Measurements from ENCODE around the gene CYGB. TPM values are rescaled to one million over a fixed set of nuclear protein-coding genes. Genes with fewer than 3 reads are reported as not detected.

CYGB gene
- total and polyA plus RNA-seq, 4 donors, result 0.95 to 26.6 (median 12.3) TPM

- intact Hi-C loops (cut with DNase I), result no loop called here
- Histone ChIP-seq H3K4me1 (ENCODE audit: control insufficient read depth in 1 of 2, insufficient read depth in 2 of 2, low read length in 2 of 2) (peaks cover 0 to 1% of the 10 kb centered on the region in 2 donors), H3K9me3 (ENCODE audit: control insufficient read depth, low read length) (no peaks in the 10 kb centered on the region), H3K4me3 (ENCODE audit: low read length in 2 of 2) (no peak overlapping the region), H3K27me3 (ENCODE audit: control insufficient read depth in 1 of 2, insufficient read depth in 2 of 2, low read length in 1 of 2) (no peaks in the 10 kb centered on the region), H3K36me3 (ENCODE audit: control insufficient read depth in 1 of 2, insufficient read depth in 2 of 2, low read length in 1 of 2) (no peaks in the 10 kb centered on the region), H3K27ac (ENCODE audit: low read depth in 1 of 2, low read length in 2 of 2) (peak overlapping the region in 1 of 2 donors; percentile 3)
- 5 to 6% methylated on average over 31 of the region's 31 CpGs for WGBS, 2 donors
- peak; percentile 92 for DNase-seq
- ATAC-seq (ENCODE audit: low FRiP score), result peak; percentile 72
Measured at GRCh38 chr17:76497979-76498875, 39.3 kb downstream of the CYGB start.

GRCh38 chr17:76497699-76497978 lies 39.9 kb downstream of the CYGB start:
- DNase-seq, result no peak
- WGBS, 2 donors, result 13 to 19% methylated on average over 2 of the region's 2 CpGs
- Histone ChIP-seq H3K27ac (ENCODE audit: low read depth in 1 of 2, low read length in 2 of 2) (peak overlapping the region in 1 of 2 donors; percentile 3), H3K4me1 (ENCODE audit: control insufficient read depth in 1 of 2, insufficient read depth in 2 of 2, low read length in 2 of 2) (peaks cover 0 to 1% of the 10 kb centered on the region in 2 donors), H3K9me3 (ENCODE audit: control insufficient read depth, low read length) (no peaks in the 10 kb centered on the region), H3K36me3 (ENCODE audit: control insufficient read depth in 1 of 2, insufficient read depth in 2 of 2, low read length in 1 of 2) (no peaks in the 10 kb centered on the region), H3K4me3 (ENCODE audit: low read length in 2 of 2) (no peak overlapping the region), H3K27me3 (ENCODE audit: control insufficient read depth in 1 of 2, insufficient read depth in 2 of 2, low read length in 1 of 2) (no peaks in the 10 kb centered on the region)
- intact Hi-C loops (cut with DNase I), result no loop called here
- ATAC-seq (ENCODE audit: low FRiP score), result no peak

- DNase-seq (no peak), ATAC-seq (ENCODE audit: low FRiP score) (no peak)
- Histone ChIP-seq H3K27me3 (ENCODE audit: control insufficient read depth in 1 of 2, insufficient read depth in 2 of 2, low read length in 1 of 2) (no peaks in the 10 kb centered on the region), H3K9me3 (ENCODE audit: control insufficient read depth, low read length) (no peaks in the 10 kb centered on the region), H3K27ac (ENCODE audit: low read depth in 1 of 2, low read length in 2 of 2) (no peak overlapping the region), H3K4me1 (ENCODE audit: control insufficient read depth in 1 of 2, insufficient read depth in 2 of 2, low read length in 2 of 2) (no peaks in the 10 kb centered on the region), H3K4me3 (ENCODE audit: low read length in 2 of 2) (no peak overlapping the region), H3K36me3 (ENCODE audit: control insufficient read depth in 1 of 2, insufficient read depth in 2 of 2, low read length in 1 of 2) (no peaks in the 10 kb centered on the region)
- 90 to 92% methylated on average over 6 of the region's 6 CpGs for WGBS, 2 donors
- intact Hi-C loops (cut with DNase I), result no loop called here
Measured at GRCh38 chr17:76496464-76496863, 41.0 kb downstream of the CYGB start.

GRCh38 chr17:76495663-76496400 lies 41.7 kb downstream of the CYGB start:
- H3K9me3 ChIP-seq (ENCODE audit: control insufficient read depth, low read length), result no peaks in the 10 kb centered on the region
- no peaks in the 10 kb centered on the region for H3K4me1 ChIP-seq (ENCODE audit: control insufficient read depth in 1 of 2, insufficient read depth in 2 of 2, low read length in 2 of 2)
- WGBS, 2 donors, result 84% methylated on average over 15 to 16 of the region's 16 CpGs
- DNase-seq (no peak), ATAC-seq (ENCODE audit: low FRiP score) (no peak)
- H3K4me3 ChIP-seq (ENCODE audit: low read length in 2 of 2), result no peak overlapping the region
- H3K36me3 ChIP-seq (ENCODE audit: control insufficient read depth in 1 of 2, insufficient read depth in 2 of 2, low read length in 1 of 2), result no peaks in the 10 kb centered on the region
- intact Hi-C loops (cut with DNase I), result no loop called here
- no peak overlapping the region for H3K27ac ChIP-seq (ENCODE audit: low read depth in 1 of 2, low read length in 2 of 2)
- H3K27me3 ChIP-seq (ENCODE audit: control insufficient read depth in 1 of 2, insufficient read depth in 2 of 2, low read length in 1 of 2), result no peaks in the 10 kb centered on the region

GRCh38 chr17:76493505-76494167 lies 43.9 kb downstream of the CYGB start:
- Histone ChIP-seq H3K9me3 (ENCODE audit: control insufficient read depth, low read length) (no peaks in the 10 kb centered on the region), H3K27ac (ENCODE audit: low read depth in 1 of 2, low read length in 2 of 2) (no peak overlapping the region), H3K36me3 (ENCODE audit: control insufficient read depth in 1 of 2, insufficient read depth in 2 of 2, low read length in 1 of 2) (no peaks in the 10 kb centered on the region), H3K27me3 (ENCODE audit: control insufficient read depth in 1 of 2, insufficient read depth in 2 of 2, low read length in 1 of 2) (no peaks in the 10 kb centered on the region), H3K4me3 (ENCODE audit: low read length in 2 of 2) (no peak overlapping the region), H3K4me1 (ENCODE audit: control insufficient read depth in 1 of 2, insufficient read depth in 2 of 2, low read length in 2 of 2) (no peaks in the 10 kb centered on the region)
- DNase-seq (no peak), ATAC-seq (ENCODE audit: low FRiP score) (no peak)
- WGBS, 2 donors, result 77 to 84% methylated on average over 19 to 21 of the region's 21 CpGs
- intact Hi-C loops (cut with DNase I), result no loop called here

GRCh38 chr17:76492989-76493501 lies 44.5 kb downstream of the CYGB start:
- no peaks in the 10 kb centered on the region for H3K9me3 ChIP-seq (ENCODE audit: control insufficient read depth, low read length)
- no peaks in the 10 kb centered on the region for H3K36me3 ChIP-seq (ENCODE audit: control insufficient read depth in 1 of 2, insufficient read depth in 2 of 2, low read length in 1 of 2)
- H3K27ac ChIP-seq (ENCODE audit: low read depth in 1 of 2, low read length in 2 of 2), result no peak overlapping the region
- H3K27me3 ChIP-seq (ENCODE audit: control insufficient read depth in 1 of 2, insufficient read depth in 2 of 2, low read length in 1 of 2), result no peaks in the 10 kb centered on the region
- no peaks in the 10 kb centered on the region for H3K4me1 ChIP-seq (ENCODE audit: control insufficient read depth in 1 of 2, insufficient read depth in 2 of 2, low read length in 2 of 2)
- peak; percentile 51 for ATAC-seq (ENCODE audit: low FRiP score)
- no peak overlapping the region for H3K4me3 ChIP-seq (ENCODE audit: low read length in 2 of 2)
- intact Hi-C loops (cut with DNase I), result no loop called here
- 48 to 52% methylated on average over 15 of the region's 15 CpGs for WGBS, 2 donors
- peak in 1 of 2 donors; percentile 92 for DNase-seq

GRCh38 chr17:76492123-76492988 lies 45.2 kb downstream of the CYGB start:
- H3K27ac ChIP-seq (ENCODE audit: low read depth in 1 of 2, low read length in 2 of 2), result no peak overlapping the region
- intact Hi-C loops (cut with DNase I), result no loop called here
- WGBS, 2 donors, result 88 to 89% methylated on average over 11 of the region's 11 CpGs
- no peak for ATAC-seq (ENCODE audit: low FRiP score)
- DNase-seq, result no peak
- no peaks in the 10 kb centered on the region for H3K27me3 ChIP-seq (ENCODE audit: control insufficient read depth in 1 of 2, insufficient read depth in 2 of 2, low read length in 1 of 2)
- H3K9me3 ChIP-seq (ENCODE audit: control insufficient read depth, low read length), result no peaks in the 10 kb centered on the region
- no peaks in the 10 kb centered on the region for H3K36me3 ChIP-seq (ENCODE audit: control insufficient read depth in 1 of 2, insufficient read depth in 2 of 2, low read length in 1 of 2)
- H3K4me1 ChIP-seq (ENCODE audit: control insufficient read depth in 1 of 2, insufficient read depth in 2 of 2, low read length in 2 of 2), result no peaks in the 10 kb centered on the region
- H3K4me3 ChIP-seq (ENCODE audit: low read length in 2 of 2), result no peak overlapping the region

Measured in aorta (tissue), 5 donors.